ENCODE results near the gene NKD1. TPM values are rescaled to one million over a fixed set of nuclear protein-coding genes. Genes with fewer than 3 reads are reported as not detected.

The NKD1 gene
- total RNA-seq, 4 donors from 2014 or later: 1.8 to 9.1 (median 2.6) TPM

DNA sequence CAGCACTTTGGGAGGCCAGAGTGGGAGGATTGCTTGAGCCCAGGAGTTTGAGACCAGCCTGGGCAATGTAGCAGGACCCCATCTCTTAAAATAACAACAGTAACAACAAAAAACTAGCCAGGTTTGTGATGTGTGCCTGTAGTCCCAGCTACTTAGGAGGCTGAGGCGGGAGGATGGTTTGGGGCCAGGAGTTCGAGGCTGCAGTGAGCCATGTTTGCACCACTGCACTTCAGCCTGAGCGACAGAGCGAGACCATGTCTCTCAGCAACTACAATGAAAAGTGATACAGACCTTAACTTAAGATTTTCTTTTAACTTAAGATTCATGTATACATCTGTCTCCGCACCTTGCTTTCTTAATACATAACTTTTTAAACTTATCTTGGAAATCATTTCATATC lies 17.2 kb downstream of the NKD1 start:
- no peaks in the 10 kb centered on the region for H3K27me3 ChIP-seq
- H3K27ac ChIP-seq: no peak overlapping the region
- DNase-seq (ENCODE audit: low spot score in 2 of 2): no peak
- no peak overlapping the region for H3K4me3 ChIP-seq
- TF ChIP-seq EP300 (IDR thresholded peaks at IDR 0.05) (no peak), POLR2A (IDR thresholded peaks at IDR 0.05) (no peak), POLR2AphosphoS5 (IDR thresholded peaks at IDR 0.05) (no peak)
- TF ChIP-seq, protein P1, sequence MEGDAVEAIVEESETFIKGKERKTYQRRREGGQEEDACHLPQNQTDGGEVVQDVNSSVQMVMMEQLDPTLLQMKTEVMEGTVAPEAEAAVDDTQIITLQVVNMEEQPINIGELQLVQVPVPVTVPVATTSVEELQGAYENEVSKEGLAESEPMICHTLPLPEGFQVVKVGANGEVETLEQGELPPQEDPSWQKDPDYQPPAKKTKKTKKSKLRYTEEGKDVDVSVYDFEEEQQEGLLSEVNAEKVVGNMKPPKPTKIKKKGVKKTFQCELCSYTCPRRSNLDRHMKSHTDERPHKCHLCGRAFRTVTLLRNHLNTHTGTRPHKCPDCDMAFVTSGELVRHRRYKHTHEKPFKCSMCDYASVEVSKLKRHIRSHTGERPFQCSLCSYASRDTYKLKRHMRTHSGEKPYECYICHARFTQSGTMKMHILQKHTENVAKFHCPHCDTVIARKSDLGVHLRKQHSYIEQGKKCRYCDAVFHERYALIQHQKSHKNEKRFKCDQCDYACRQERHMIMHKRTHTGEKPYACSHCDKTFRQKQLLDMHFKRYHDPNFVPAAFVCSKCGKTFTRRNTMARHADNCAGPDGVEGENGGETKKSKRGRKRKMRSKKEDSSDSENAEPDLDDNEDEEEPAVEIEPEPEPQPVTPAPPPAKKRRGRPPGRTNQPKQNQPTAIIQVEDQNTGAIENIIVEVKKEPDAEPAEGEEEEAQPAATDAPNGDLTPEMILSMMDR (IDR thresholded peaks at IDR 0.05): no peak
- H3K4me1 ChIP-seq: no peaks in the 10 kb centered on the region
- WGBS: over 99% methylated on average over 5 of the region's 5 CpGs
- H3K9me3 ChIP-seq: no peaks in the 10 kb centered on the region
- no peaks in the 10 kb centered on the region for H3K36me3 ChIP-seq

- TF ChIP-seq POLR2AphosphoS5 (IDR thresholded peaks at IDR 0.05): no peak
- no peak for TF ChIP-seq POLR2A (IDR thresholded peaks at IDR 0.05)
- TF ChIP-seq, protein P1 (IDR thresholded peaks at IDR 0.05): no peak
- TF ChIP-seq EP300 (IDR thresholded peaks at IDR 0.05): no peak
- Histone ChIP-seq H3K4me1 (no peaks in the 10 kb centered on the region), H3K9me3 (no peaks in the 10 kb centered on the region), H3K27ac (no peak overlapping the region), H3K27me3 (no peaks in the 10 kb centered on the region), H3K36me3 (no peaks in the 10 kb centered on the region), H3K4me3 (no peak overlapping the region)
- no peak for DNase-seq (ENCODE audit: low spot score in 2 of 2)
- WGBS: 74% methylated on average over 6 of the region's 7 CpGs
These were observed 18.1 kb downstream of the NKD1 start for GRCh38 chr16:50566014-50566962.

DNA sequence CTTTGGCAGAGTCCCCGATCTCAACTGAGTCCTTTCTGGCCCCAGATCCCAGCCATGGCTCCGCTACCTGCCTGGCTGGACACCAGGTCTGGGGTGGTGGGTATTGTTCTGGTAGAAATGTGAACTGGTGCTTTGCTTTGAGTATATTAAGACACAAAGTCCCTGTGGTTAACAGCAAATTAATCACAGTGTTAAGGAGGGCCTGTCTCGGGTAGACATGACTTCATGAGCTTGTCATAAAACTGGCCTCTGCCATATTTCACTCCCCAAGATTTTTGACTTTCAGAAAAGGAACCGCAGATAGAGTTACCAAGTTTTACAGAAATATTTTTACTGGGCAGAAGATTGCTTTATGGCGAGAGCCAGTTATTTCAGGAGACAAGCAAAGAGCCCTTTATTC lies 19.5 kb downstream of the NKD1 start:
- H3K27ac ChIP-seq: no peak overlapping the region
- DNase-seq (ENCODE audit: low spot score in 2 of 2): no peak
- no peaks in the 10 kb centered on the region for H3K4me1 ChIP-seq
- no peaks in the 10 kb centered on the region for H3K27me3 ChIP-seq
- no peaks in the 10 kb centered on the region for H3K9me3 ChIP-seq
- 65% methylated on average over 5 of the region's 5 CpGs for WGBS
- TF ChIP-seq, protein P1 (IDR thresholded peaks at IDR 0.05): no peak
- H3K36me3 ChIP-seq: no peaks in the 10 kb centered on the region
- H3K4me3 ChIP-seq: no peak overlapping the region

- Histone ChIP-seq H3K4me3 (no peak overlapping the region), H3K27me3 (no peaks in the 10 kb centered on the region), H3K9me3 (no peaks in the 10 kb centered on the region), H3K27ac (no peak overlapping the region), H3K36me3 (no peaks in the 10 kb centered on the region), H3K4me1 (peaks cover under 1% of the 10 kb centered on the region)
- DNase-seq (ENCODE audit: low spot score in 2 of 2): no peak
- TF ChIP-seq POLR2A (IDR thresholded peaks at IDR 0.05) (no peak), POLR2AphosphoS5 (IDR thresholded peaks at IDR 0.05) (no peak), EP300 (IDR thresholded peaks at IDR 0.05) (no peak)
- TF ChIP-seq, protein P1 (IDR thresholded peaks at IDR 0.05): no peak
- WGBS: 76% methylated on average over 9 of the region's 9 CpGs
These were observed 20.1 kb downstream of the NKD1 start for GRCh38 chr16:50568187-50568815.

DNA sequence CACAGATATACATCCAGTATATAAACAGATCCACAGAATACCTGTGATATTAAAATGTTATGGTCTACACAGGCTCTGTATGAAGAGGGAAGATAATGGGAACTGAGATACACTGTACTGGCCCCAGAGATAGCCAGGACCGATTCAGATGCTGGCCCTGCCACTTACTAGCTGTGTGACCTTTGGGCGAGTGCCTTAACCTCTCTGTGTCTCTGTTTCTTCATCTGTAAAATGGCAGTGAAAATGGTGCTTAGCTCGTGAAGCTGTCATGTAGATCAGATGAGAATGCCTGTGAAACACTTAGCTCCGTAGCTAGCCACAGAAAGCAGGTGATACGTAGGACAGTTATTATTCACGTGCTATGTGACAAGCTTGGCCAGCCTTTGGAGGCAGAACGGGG lies 22.2 kb downstream of the NKD1 start:
- H3K36me3 ChIP-seq: no peaks in the 10 kb centered on the region

More for the DNA sequence above, 22.2 kb downstream of the NKD1 start:
- DNase-seq (ENCODE audit: low spot score in 2 of 2): no peak
- no peak overlapping the region for H3K27ac ChIP-seq
- no peaks in the 10 kb centered on the region for H3K27me3 ChIP-seq
- H3K9me3 ChIP-seq: no peaks in the 10 kb centered on the region
- peaks cover 5% of the 10 kb centered on the region for H3K4me1 ChIP-seq
- H3K4me3 ChIP-seq: no peak overlapping the region
- TF ChIP-seq, protein P1 (IDR thresholded peaks at IDR 0.05): no peak
- TF ChIP-seq POLR2AphosphoS5 (IDR thresholded peaks at IDR 0.05): no peak
- 94% methylated on average over 7 of the region's 7 CpGs for WGBS
